Astrocyte of the cerebellum (primary cell): ENCODE measurements around the gene CALM1.
A peak's percentile ranks its signal among the peaks of the same experiment; 100 is the strongest.

Experiments used
- DNase-seq: peaks from one replicate; pipeline ENCODE4 v3.0.0-alpha.2; 2011; ENCODE audit warnings: low read depth
- H3K4me3 ChIP-seq: 2 replicates; pipeline ENCODE4 v1.5.1; 2011; ENCODE audit warnings: mild to moderate bottlenecking, low read depth, low read length, moderate library complexity
- CTCF ChIP-seq: IDR thresholded peaks from 2 replicates; pipeline ENCODE4 v1.5.1; 2012; ENCODE audit warnings: low read length, low read depth, moderate library complexity, mild to moderate bottlenecking; ENCODE audit errors: missing control alignments
- in situ Hi-C: cut with HindIII; loops from 2 replicates; pipeline ENCODE4 v1.10.0; 2017; ENCODE audit warnings: low sequenced_read_pairs

CALM1 gene

GRCh38 chr14:90406384-90406798 is 9.6 kb downstream of the CALM1 start:
- in situ Hi-C loops, result no loop called here
- DNase-seq, result no peak
- no peak for TF ChIP-seq CTCF
- no peak overlapping the region for H3K4me3 ChIP-seq

- no peak for TF ChIP-seq CTCF
- in situ Hi-C loops, result no loop called here
- no peak for DNase-seq
- H3K4me3 ChIP-seq, result no peak overlapping the region
Measured at GRCh38 chr14:90407230-90407629, 10.4 kb downstream of the CALM1 start.

- in situ Hi-C loops, result no loop called here
- no peak for DNase-seq
- TF ChIP-seq CTCF, result no peak
- no peak overlapping the region for H3K4me3 ChIP-seq
Measured at GRCh38 chr14:90408713-90409112, 11.9 kb downstream of the CALM1 start.

- H3K4me3 ChIP-seq, result no peak overlapping the region
- no peak for TF ChIP-seq CTCF
- in situ Hi-C loops, result no loop called here
- DNase-seq, result peak; percentile 87
Measured at GRCh38 chr14:90409209-90409730, 12.4 kb downstream of the CALM1 start.

- H3K4me3 ChIP-seq, result no peak overlapping the region
- in situ Hi-C loops, result no loop called here
- no peak for TF ChIP-seq CTCF
- DNase-seq, result no peak
Measured at GRCh38 chr14:90412058-90412457, 15.2 kb downstream of the CALM1 start.

- no peak overlapping the region for H3K4me3 ChIP-seq
- in situ Hi-C loops, result no loop called here
- no peak for DNase-seq
- TF ChIP-seq CTCF, result no peak
Measured at GRCh38 chr14:90416720-90417119, 19.9 kb downstream of the CALM1 start.

GRCh38 chr14:90418053-90418452 is 21.2 kb downstream of the CALM1 start:
- no peak for DNase-seq
- in situ Hi-C loops, result no loop called here
- H3K4me3 ChIP-seq, result no peak overlapping the region
- no peak for TF ChIP-seq CTCF
